ENCODE data around the gene CLRN2. TPM values are rescaled to one million over a fixed set of nuclear protein-coding genes. Genes with fewer than 3 reads are reported as not detected.
A peak's percentile ranks its signal among the peaks of the same experiment; 100 is the strongest.

Gene CLRN2
- total and polyA plus RNA-seq, 3 donors from 2014 or later = not detected

GRCh38 chr4:17500574-17500973, 14.4 kb upstream of the CLRN2 start:
- Histone ChIP-seq H3K27me3 (no peaks in the 10 kb centered on the region), H3K27ac (no peak overlapping the region), H3K4me3 (no peak overlapping the region), H3K9me3 (no peaks in the 10 kb centered on the region), H3K4me1 (no peaks in the 10 kb centered on the region), H3K36me3 (ENCODE audit: low read depth, missing control alignments) (no peaks in the 10 kb centered on the region)
- no peak for DNase-seq
- intact Hi-C loops (cut with DNase I; ENCODE audit: low total_unique reads) = no loop called here
- TF ChIP-seq CTCF (IDR thresholded peaks at IDR 0.05) (no peak), POLR2A (IDR thresholded peaks at IDR 0.05) (no peak)

GRCh38 chr4:17502756-17503155, 12.2 kb upstream of the CLRN2 start:
- Histone ChIP-seq H3K4me3 (no peak overlapping the region), H3K27ac (no peak overlapping the region), H3K9me3 (no peaks in the 10 kb centered on the region), H3K27me3 (no peaks in the 10 kb centered on the region), H3K36me3 (ENCODE audit: low read depth, missing control alignments) (no peaks in the 10 kb centered on the region), H3K4me1 (no peaks in the 10 kb centered on the region)
- DNase-seq = no peak
- no peak for TF ChIP-seq CTCF (IDR thresholded peaks at IDR 0.05)
- TF ChIP-seq POLR2A (IDR thresholded peaks at IDR 0.05) = no peak
- intact Hi-C loops (cut with DNase I; ENCODE audit: low total_unique reads) = no loop called here
- WGBS, 2 donors = 86 to 98% methylated on average over 3 of the region's 3 CpGs

GRCh38 chr4:17504081-17504480, 10.9 kb upstream of the CLRN2 start:
- Histone ChIP-seq H3K36me3 (ENCODE audit: low read depth, missing control alignments) (no peaks in the 10 kb centered on the region), H3K4me3 (no peak overlapping the region), H3K27me3 (no peaks in the 10 kb centered on the region), H3K27ac (no peak overlapping the region), H3K4me1 (no peaks in the 10 kb centered on the region), H3K9me3 (no peaks in the 10 kb centered on the region)
- intact Hi-C loops (cut with DNase I; ENCODE audit: low total_unique reads) = no loop called here
- TF ChIP-seq POLR2A (IDR thresholded peaks at IDR 0.05) (no peak), CTCF (IDR thresholded peaks at IDR 0.05) (no peak)
- 92 to 94% methylated on average over 7 of the region's 7 CpGs for WGBS, 2 donors
- DNase-seq = no peak

GRCh38 chr4:17510582-17510981, 4.4 kb upstream of the CLRN2 start:
- no peaks in the 10 kb centered on the region for H3K27me3 ChIP-seq
- no peak overlapping the region for H3K27ac ChIP-seq
- no peak for DNase-seq
- intact Hi-C loops (cut with DNase I; ENCODE audit: low total_unique reads) = no loop called here
- H3K9me3 ChIP-seq = no peaks in the 10 kb centered on the region
- TF ChIP-seq POLR2A (IDR thresholded peaks at IDR 0.05) (no peak), CTCF (IDR thresholded peaks at IDR 0.05) (no peak)
- 86 to 89% methylated on average over 3 of the region's 3 CpGs for WGBS, 2 donors
- peaks cover 9% of the 10 kb centered on the region for H3K4me1 ChIP-seq
- no peak overlapping the region for H3K4me3 ChIP-seq
- no peaks in the 10 kb centered on the region for H3K36me3 ChIP-seq (ENCODE audit: low read depth, missing control alignments)

- no peak for TF ChIP-seq POLR2A (IDR thresholded peaks at IDR 0.05)
- TF ChIP-seq CTCF (IDR thresholded peaks at IDR 0.05) = peak in 1 of 3 experiments; percentile 4
- Histone ChIP-seq H3K27ac (peak overlapping the region; percentile 63 to 69), H3K36me3 (ENCODE audit: low read depth, missing control alignments) (no peaks in the 10 kb centered on the region), H3K4me3 (peak overlapping the region; percentile 62 to 76), H3K27me3 (no peaks in the 10 kb centered on the region), H3K4me1 (peaks cover 9% of the 10 kb centered on the region), H3K9me3 (no peaks in the 10 kb centered on the region)
- peak; percentile 41 for DNase-seq
- intact Hi-C loops (cut with DNase I; ENCODE audit: low total_unique reads) = no loop called here
- WGBS, 2 donors = 11 to 15% methylated on average over 9 of the region's 9 CpGs
Observed at GRCh38 chr4:17511051-17511450, 3.9 kb upstream of the CLRN2 start.
